Fibroblast of upper back skin (primary cell): ENCODE results near the gene NUPR1.
"Not testable (repeated sequence)": the region's sequence is repeated elsewhere in the genome, so short reads cannot be mapped to it uniquely, and the experiment has no call there.

ENCODE experiments used
- DNase-seq: peaks from one replicate; pipeline ENCODE4 v3.0.0-alpha.2; 2013

The NUPR1 gene

GRCh38 chr16:28538733-28539596 is at the start of gene NUPR1:
NUPR1 (minus strand) TSS chr16:28538974; CDS start chr16:28538907, 67 bp downstream.
- DNase-seq: peak; percentile 99

- DNase-seq: no peak
Measured at GRCh38 chr16:28587386-28587785, 48.6 kb upstream of the NUPR1 start.

GRCh38 chr16:28586466-28586865 is 47.7 kb upstream of the NUPR1 start:
- DNase-seq: no peak

GRCh38 chr16:28585674-28586073 is 46.9 kb upstream of the NUPR1 start:
- no peak for DNase-seq

GRCh38 chr16:28580726-28581315 is 42.0 kb upstream of the NUPR1 start:
- no peak for DNase-seq

- DNase-seq: no peak
Measured at GRCh38 chr16:28575446-28576109, 36.8 kb upstream of the NUPR1 start.

GRCh38 chr16:28574925-28575324 is 36.2 kb upstream of the NUPR1 start:
- no peak for DNase-seq

GRCh38 chr16:28573738-28574718 is 35.3 kb upstream of the NUPR1 start:
- no peak for DNase-seq

- DNase-seq: peak; percentile 62
Measured at GRCh38 chr16:28572696-28573510, 34.1 kb upstream of the NUPR1 start.

GRCh38 chr16:28569968-28570752 is 31.4 kb upstream of the NUPR1 start:
- no peak for DNase-seq

- peak; percentile 35 for DNase-seq
Measured at GRCh38 chr16:28569021-28569420, 30.2 kb upstream of the NUPR1 start.

GRCh38 chr16:28567292-28567691 is 28.5 kb upstream of the NUPR1 start:
- no peak for DNase-seq

- not testable (repeated sequence) for DNase-seq
Measured at GRCh38 chr16:28566233-28566925, 27.6 kb upstream of the NUPR1 start.

GRCh38 chr16:28563218-28563617 is 24.4 kb upstream of the NUPR1 start:
- no peak for DNase-seq

- no peak for DNase-seq
Measured at GRCh38 chr16:28562199-28562598, 23.4 kb upstream of the NUPR1 start.

GRCh38 chr16:28561557-28562187 is 22.9 kb upstream of the NUPR1 start:
- no peak for DNase-seq

- DNase-seq: no peak
Measured at GRCh38 chr16:28558456-28558855, 19.7 kb upstream of the NUPR1 start.

GRCh38 chr16:28556914-28557320 is 18.1 kb upstream of the NUPR1 start:
- DNase-seq: no peak

GRCh38 chr16:28555561-28555960 is 16.8 kb upstream of the NUPR1 start:
- no peak for DNase-seq
